A673 (cell line): Measurements from ENCODE around the gene MILR1.
"Not testable (repeated sequence)": the region's sequence is repeated elsewhere in the genome, so short reads cannot be mapped to it uniquely, and the experiment has no call there.

Experiments used
- EZH2 ChIP-seq: fragments of 200-600 bp; sonication (generic); IDR thresholded peaks from 2 replicates; pipeline ENCODE4 v1.6.1; 2017; ENCODE audit warnings: borderline replicate concordance, low read depth, mild to moderate bottlenecking, mixed read lengths, antibody characterized with exemption, low read length; ENCODE audit not compliant: poor library complexity, severe bottlenecking
- TF ChIP-seq, protein P1 (sequence below): fragments of 300-800, 200-600 bp; sonication (generic); conservative IDR thresholded peaks from 2 replicates; pipeline ENCODE4 v1.5.1; 2017; ENCODE audit warnings: low read depth, mild to moderate bottlenecking, antibody characterized with exemption, low read length, moderate library complexity, mixed read lengths

DNA sequence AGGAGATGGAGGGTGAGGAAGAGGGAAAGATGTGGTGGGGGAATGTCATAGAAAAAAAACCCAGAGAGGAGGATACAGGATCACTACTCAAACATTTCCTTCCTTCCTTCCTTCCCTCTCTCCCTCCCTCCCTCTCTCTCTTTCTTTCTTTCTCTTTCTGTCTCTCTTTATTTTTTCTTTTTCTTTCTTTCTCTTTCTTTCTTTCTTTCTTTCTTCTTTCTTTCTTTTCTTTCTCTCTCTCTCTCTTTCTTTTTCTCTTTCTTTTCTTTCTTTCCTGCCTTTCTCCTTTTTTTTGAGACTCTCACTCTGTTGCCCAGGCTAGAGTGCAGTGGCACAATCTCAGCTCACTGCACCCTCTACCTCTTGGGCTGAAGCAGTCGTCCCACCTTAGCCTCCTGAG is 17.9 kb downstream of the MILR1 start:
- TF ChIP-seq, protein P1, sequence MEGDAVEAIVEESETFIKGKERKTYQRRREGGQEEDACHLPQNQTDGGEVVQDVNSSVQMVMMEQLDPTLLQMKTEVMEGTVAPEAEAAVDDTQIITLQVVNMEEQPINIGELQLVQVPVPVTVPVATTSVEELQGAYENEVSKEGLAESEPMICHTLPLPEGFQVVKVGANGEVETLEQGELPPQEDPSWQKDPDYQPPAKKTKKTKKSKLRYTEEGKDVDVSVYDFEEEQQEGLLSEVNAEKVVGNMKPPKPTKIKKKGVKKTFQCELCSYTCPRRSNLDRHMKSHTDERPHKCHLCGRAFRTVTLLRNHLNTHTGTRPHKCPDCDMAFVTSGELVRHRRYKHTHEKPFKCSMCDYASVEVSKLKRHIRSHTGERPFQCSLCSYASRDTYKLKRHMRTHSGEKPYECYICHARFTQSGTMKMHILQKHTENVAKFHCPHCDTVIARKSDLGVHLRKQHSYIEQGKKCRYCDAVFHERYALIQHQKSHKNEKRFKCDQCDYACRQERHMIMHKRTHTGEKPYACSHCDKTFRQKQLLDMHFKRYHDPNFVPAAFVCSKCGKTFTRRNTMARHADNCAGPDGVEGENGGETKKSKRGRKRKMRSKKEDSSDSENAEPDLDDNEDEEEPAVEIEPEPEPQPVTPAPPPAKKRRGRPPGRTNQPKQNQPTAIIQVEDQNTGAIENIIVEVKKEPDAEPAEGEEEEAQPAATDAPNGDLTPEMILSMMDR = not testable (repeated sequence)
- not testable (repeated sequence) for TF ChIP-seq EZH2
